Measurements from ENCODE around the gene RAB10. TPM values are rescaled to one million over a fixed set of nuclear protein-coding genes. Genes with fewer than 3 reads are reported as not detected.

The RAB10 gene
- total and polyA plus RNA-seq, 2 of the 4 experiments (the other 2 are of a cell fraction), result 30.1 to 77.1 TPM

DNA sequence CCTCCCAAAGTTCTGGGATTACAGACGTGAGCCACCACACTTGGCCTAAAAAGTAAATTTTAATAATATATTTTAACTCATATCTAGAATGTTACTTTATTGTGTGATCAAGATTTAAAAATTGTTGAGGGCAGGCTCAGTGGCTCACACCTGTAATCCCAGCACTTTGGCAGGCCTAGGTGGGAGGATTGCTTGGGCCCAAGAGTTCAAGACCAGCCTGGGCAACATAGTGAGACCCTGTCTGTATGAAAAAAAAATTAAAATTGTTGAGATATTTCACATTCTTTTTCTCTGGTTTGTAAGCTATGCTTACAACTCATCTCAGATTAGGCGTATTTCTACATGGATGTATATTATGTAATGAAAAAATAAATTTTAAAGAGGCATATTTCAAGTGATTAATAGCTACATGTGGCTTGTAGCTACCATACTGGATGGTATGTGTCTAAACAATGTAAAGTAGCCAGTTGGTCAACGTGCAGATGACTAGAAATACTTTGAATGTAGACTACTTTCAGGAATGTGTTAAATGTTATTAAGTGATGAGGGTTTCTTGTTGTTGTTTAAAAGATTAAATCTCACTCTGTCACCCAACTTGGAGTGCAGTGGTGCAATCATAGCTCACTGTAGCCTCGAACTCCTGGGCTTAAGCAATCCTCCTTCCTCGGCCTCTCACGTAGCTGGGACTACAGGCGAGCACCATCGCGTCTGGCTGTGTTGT is 5.9 kb downstream of the RAB10 start:
- ATAC-seq (ENCODE audit: low read depth) (peak; percentile 21; the same call in 1 of the 2 replicates), DNase-seq (no peak)
- Histone ChIP-seq H3K27me3 (ENCODE audit: control insufficient read depth, insufficient read depth, low read length) (no peaks in the 10 kb centered on the region), H2BK120ac (ENCODE audit: low read depth, low read length) (no peak overlapping the region), H3K4me2 (ENCODE audit: low read depth, low read length) (no peak overlapping the region), H3K14ac (replicated peaks; ENCODE audit: low read depth, low read length) (no peak overlapping the region), H4K91ac (ENCODE audit: insufficient read depth, low read depth, low read length) (no peak overlapping the region), H3K18ac (ENCODE audit: low read depth, low read length) (no peak overlapping the region), H3K4ac (ENCODE audit: low read depth, low read length) (no peak overlapping the region), H3K56ac (ENCODE audit: extremely low read depth, insufficient read depth, low read length) (no peak overlapping the region), H4K20me1 (ENCODE audit: insufficient read depth, low read length) (peaks cover 97% of the 10 kb centered on the region), H4K5ac (ENCODE audit: low read depth, low read length) (no peak overlapping the region), H2AK5ac (ENCODE audit: low read depth, low read length) (no peak overlapping the region), H3K23ac (ENCODE audit: low read depth, low read length) (no peak overlapping the region), H3K9me1 (ENCODE audit: insufficient read depth, low read length) (peaks cover 10% of the 10 kb centered on the region), H3K79me1 (ENCODE audit: low read depth in 1 of 2, low read length in 2 of 2) (peaks cover 11 to 64% of the 10 kb centered on the region in 2 experiments), H2BK20ac (ENCODE audit: low read depth, low read length) (no peak overlapping the region), H2BK5ac (ENCODE audit: low read depth, low read length, poor library complexity, severe bottlenecking) (no peak overlapping the region), H2AK9ac (replicated peaks; ENCODE audit: low read depth, low read length, poor library complexity) (no peak overlapping the region), H3K4me3 (ENCODE audit: insufficient read depth, low read depth, low read length) (no peak overlapping the region), H3K36me3 (ENCODE audit: control insufficient read depth, insufficient read depth, low read length) (0 out of 2 replicates have a peak, but pooled peaks cover 3% of the 10 kb centered on the region), H3K4me1 (ENCODE audit: control insufficient read depth, insufficient read depth, low read length) (peaks cover 2% of the 10 kb centered on the region; the same call in 1 of the 2 replicates), H3K9me3 (ENCODE audit: control insufficient read depth, insufficient read depth, low read length) (no peaks in the 10 kb centered on the region), H3K27ac (ENCODE audit: insufficient read depth, low read length) (no peak overlapping the region), H2AFZ (replicated peaks; ENCODE audit: low read length, poor library complexity) (no peak overlapping the region), H2BK15ac (ENCODE audit: low read depth, low read length) (no peak overlapping the region), H3K9ac (ENCODE audit: low read depth, low read length) (no peak overlapping the region), H4K8ac (ENCODE audit: low read depth in 2 of 2, low read length in 2 of 2) (no peak overlapping the region)
- ChIA-PET CTCF (interaction anchor here (0.6 kb wide), 2 partner anchors 7 to 105 kb away, joined by 3 to 5 read pairs; no protein-coding TSS in a partner anchor), POLR2A (ENCODE audit: unreplicated experiment) (interaction anchor here (0.8 kb wide), 1 partner anchor 81 kb away, joined by 4 read pairs; no protein-coding TSS in a partner anchor)
- no CpG with 5 or more reads among the region's 9 CpGs for WGBS, 2 experiments (ENCODE audit: extremely low coverage in 2 of 2, insufficient read length in 1 of 2)
- no peak for TF ChIP-seq SMC3 (IDR thresholded peaks at IDR 0.05; ENCODE audit: low read depth, low read length)
- in situ Hi-C loops (cut with MboI; ENCODE audit: low sequenced_read_pairs) (no loop called here), dilution Hi-C loops (cut with HindIII; ENCODE audit: low sequenced_read_pairs, unreplicated experiment) (no loop called here), intact Hi-C loops (cut with micrococcal nuclease) (loop anchor here (5.0 kb wide), 1 partner anchor 98 kb away; no protein-coding TSS in a partner anchor)
- BruUV-seq (replicated peaks), result no TSS peak
